ENCODE results near the gene KIF1C. TPM values are rescaled to one million over a fixed set of nuclear protein-coding genes. Genes with fewer than 3 reads are reported as not detected.

Gene KIF1C
- total and polyA plus RNA-seq, 9 of the 15 experiments (the other 6 are each of a cell fraction or from before 2014, with no cell fraction given) = 0.38 to 68.4 (median 25.1) TPM

DNA sequence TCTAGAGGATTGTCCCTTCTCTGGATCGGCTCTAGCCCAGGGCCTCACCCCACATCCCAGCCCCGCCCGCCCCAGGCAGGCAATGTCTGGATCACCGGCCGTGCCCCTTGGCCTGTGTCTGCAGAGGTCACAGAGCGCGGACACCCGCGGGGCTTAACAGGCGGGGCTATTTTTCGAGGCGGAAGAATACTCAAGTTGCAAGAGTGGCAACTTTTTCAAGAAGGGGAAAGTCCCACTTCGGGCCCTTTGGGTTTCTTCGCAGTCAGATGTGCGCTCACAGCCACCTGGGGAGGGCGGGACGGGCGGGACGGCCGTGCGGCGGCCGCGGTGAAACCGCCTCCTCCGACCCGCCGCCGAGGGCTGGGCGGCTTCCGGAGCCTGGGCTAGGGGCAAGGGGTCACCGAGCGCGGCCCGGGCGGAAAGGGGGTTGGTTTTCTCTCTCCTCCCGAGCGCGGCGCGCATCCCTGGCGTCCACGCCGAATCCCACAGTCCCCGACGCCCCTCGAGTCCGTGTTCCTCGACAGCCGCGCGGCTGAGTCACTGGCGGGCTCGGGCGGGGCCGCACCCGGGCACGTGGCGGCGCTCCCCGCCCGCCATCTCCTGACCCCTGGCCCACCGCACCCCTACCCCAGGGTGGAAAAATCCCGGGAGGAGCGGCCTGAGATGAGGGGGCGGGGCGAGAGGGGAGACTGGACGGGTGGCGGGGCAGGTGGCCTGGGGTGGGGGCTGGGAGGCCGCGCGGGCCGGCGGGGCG, 48.3 kb upstream of the KIF1C start (continued):
- no peak for TF ChIP-seq REST (IDR thresholded peaks at IDR 0.05; ENCODE audit: borderline replicate concordance)
- no peak for TF ChIP-seq REST (CRISPR knock-in tag; IDR thresholded peaks at IDR 0.05; ENCODE audit: low read depth)
- TF ChIP-seq, protein P1, sequence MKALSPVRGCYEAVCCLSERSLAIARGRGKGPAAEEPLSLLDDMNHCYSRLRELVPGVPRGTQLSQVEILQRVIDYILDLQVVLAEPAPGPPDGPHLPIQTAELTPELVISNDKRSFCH (CRISPR knock-in tag; IDR thresholded peaks at IDR 0.05) = no peak
- TF ChIP-seq, protein P1 (tag; IDR thresholded peaks at IDR 0.05) = no peak
- TF ChIP-seq BCL6 (CRISPR knock-in tag; IDR thresholded peaks at IDR 0.05) = 0 out of 2 replicates have a peak, but pooled peaks have one; percentile 50
- no peak; the same call in none of the 2 replicates for TF ChIP-seq NR2C1 (IDR thresholded peaks at IDR 0.05)
- TF ChIP-seq NR2C1 (tag; IDR thresholded peaks at IDR 0.05) = no peak; the same call in 1 of the 2 replicates
- no peak for TF ChIP-seq STAT5A (IDR thresholded peaks at IDR 0.05; ENCODE audit: borderline replicate concordance, low read length)
- no peak for TF ChIP-seq RUNX1 (IDR thresholded peaks at IDR 0.05; ENCODE audit: low read depth)
- TF ChIP-seq TEAD1 (CRISPR knock-in tag; IDR thresholded peaks at IDR 0.05) = no peak
- TF ChIP-seq ZNF766 (CRISPR knock-in tag; conservative IDR thresholded peaks at IDR 0.05) = peak; percentile 43; the same call in 1 of the 2 replicates
- no peak for TF ChIP-seq NFRKB (IDR thresholded peaks at IDR 0.05; ENCODE audit: low read depth)
- TF ChIP-seq FOS (IDR thresholded peaks at IDR 0.05; ENCODE audit: extremely low read depth, insufficient read length) = no peak
- no peak for TF ChIP-seq SIRT6 (IDR thresholded peaks at IDR 0.05; ENCODE audit: low read depth, low read length)
- peak; percentile 74 for TF ChIP-seq POLR2G (IDR thresholded peaks at IDR 0.05; ENCODE audit: low read depth, low read length)
- TF ChIP-seq KHSRP (IDR thresholded peaks at IDR 0.05) = no peak
- TF ChIP-seq SAP30 (IDR thresholded peaks at IDR 0.05; ENCODE audit: borderline replicate concordance, insufficient read depth, low read depth, low read length, poor library complexity, severe bottlenecking) = no peak
- no peak for TF ChIP-seq DPF2 (IDR thresholded peaks at IDR 0.05)
- 0 out of 2 replicates have a peak, but pooled peaks have one; percentile 6 for TF ChIP-seq TOE1 (IDR thresholded peaks at IDR 0.05; ENCODE audit: borderline replicate concordance)
- TF ChIP-seq TOE1 (CRISPR knock-in tag; IDR thresholded peaks at IDR 0.05; ENCODE audit: borderline replicate concordance, low read depth) = no peak

All from K562 (cell line).